Smooth muscle cell (in vitro differentiated cells): ENCODE results near the gene DRC7. TPM values are rescaled to one million over a fixed set of nuclear protein-coding genes. Genes with fewer than 3 reads are reported as not detected.

ENCODE experiments used
- DNase-seq: peaks from one replicate; lab custom pipeline; 2025; ENCODE audit not compliant: unreplicated experiment; lab: John Stamatoyannopoulos, UW
- H2AFZ ChIP-seq: fragments of 200-600 bp; sonication (generic); 2 replicates; pipeline ENCODE4 v1.6.0; 2016; ENCODE audit warnings: antibody characterized with exemption, low read depth, mild to moderate bottlenecking
- H3F3A ChIP-seq: fragments of 200-600 bp; sonication (generic); 2 replicates; pipeline ENCODE4 v1.6.0; 2017; ENCODE audit warnings: antibody characterized with exemption, low read depth
- H3K27ac ChIP-seq: fragments of 200-600 bp; sonication (generic); 2 replicates; pipeline ENCODE4 v1.5.1; 2016; ENCODE audit warnings: low read depth, mild to moderate bottlenecking
- H3K27me3 ChIP-seq: fragments of 200-600 bp; sonication (generic); 2 replicates; pipeline ENCODE4 v1.6.1; 2016; ENCODE audit warnings: low read depth, mild to moderate bottlenecking
- H3K36me3 ChIP-seq: fragments of 200-600 bp; sonication (generic); 2 replicates; pipeline ENCODE4 v1.5.1; 2016; ENCODE audit warnings: low read depth
- H3K4me1 ChIP-seq: fragments of 200-600 bp; sonication (generic); 2 replicates; pipeline ENCODE4 v1.5.1; 2016; ENCODE audit warnings: low read depth
- H3K4me2 ChIP-seq: fragments of 200-600 bp; sonication (generic); 2 replicates; pipeline ENCODE4 v1.6.0; 2016; ENCODE audit warnings: mild to moderate bottlenecking
- H3K4me3 ChIP-seq: fragments of 200-600 bp; sonication (generic); 2 replicates; pipeline ENCODE4 v1.5.1; 2016; ENCODE audit warnings: mild to moderate bottlenecking
- H3K79me2 ChIP-seq: fragments of 200-600 bp; sonication (generic); 2 replicates; pipeline ENCODE4 v1.6.0; 2016; ENCODE audit warnings: low read depth, mild to moderate bottlenecking
- H3K9ac ChIP-seq: fragments of 200-600 bp; sonication (generic); 2 replicates; pipeline ENCODE4 v1.6.0; 2016; ENCODE audit warnings: low read depth
- H3K9me3 ChIP-seq: fragments of 200-600 bp; sonication (generic); replicated peaks from 2 replicates; pipeline ENCODE4 v1.5.1; 2016; ENCODE audit warnings: low read depth
- H4K20me1 ChIP-seq: fragments of 200-600 bp; sonication (generic); 2 replicates; pipeline ENCODE4 v1.6.0; 2016; ENCODE audit warnings: low read depth
- CTCF ChIP-seq: fragments of 200-600 bp; sonication (generic); IDR thresholded peaks from 2 replicates; pipeline ENCODE4 v1.5.1; 2017; ENCODE audit warnings: borderline replicate concordance, mild to moderate bottlenecking, antibody characterized with exemption; ENCODE audit not compliant: insufficient read depth, poor library complexity, severe bottlenecking
- WGBS: methylation state at CpG from one replicate; pipeline ENCODE4 v1.1.7; 2016; ENCODE audit warnings: low lambda C conversion rate; 5-methylcytosine and 5-hydroxymethylcytosine counted together
- polyA plus RNA-seq: library from polyadenylated mRNA; unstranded; fragments of >200 nt; fragmentation: Nextera tagmentation; extraction: Ambion mirVana; gene quantifications from 2 replicates; pipeline ENCODE4 v1.2.1, GENCODE V29; 2016
- total RNA-seq: library from RNA; depleted of rRNA; stranded (reverse); fragments of >200 nt; gene quantifications from 2 replicates; pipeline ENCODE4 v1.2.3, GENCODE V29; 2014

DRC7 gene
- total and polyA plus RNA-seq, 2 experiments from 2014 or later = 0.94 TPM; not detected in 1

GRCh38 chr16:57747496-57747895 lies 52.9 kb downstream of the DRC7 start:
- H3F3A ChIP-seq = no peaks in the 10 kb centered on the region
- no peak for DNase-seq
- TF ChIP-seq CTCF = no peak
- H3K4me1 ChIP-seq = no peaks in the 10 kb centered on the region
- H2AFZ ChIP-seq = no peak overlapping the region
- H3K9me3 ChIP-seq = no peaks in the 10 kb centered on the region
- no peak overlapping the region for H3K4me2 ChIP-seq
- no peak overlapping the region for H3K9ac ChIP-seq
- no peaks in the 10 kb centered on the region for H3K36me3 ChIP-seq
- no peak overlapping the region for H3K4me3 ChIP-seq
- WGBS = 96% methylated on average over 12 of the region's 12 CpGs
- H3K27ac ChIP-seq = no peak overlapping the region
- no peaks in the 10 kb centered on the region for H4K20me1 ChIP-seq
- no peaks in the 10 kb centered on the region for H3K79me2 ChIP-seq
- H3K27me3 ChIP-seq = no peaks in the 10 kb centered on the region

DNA sequence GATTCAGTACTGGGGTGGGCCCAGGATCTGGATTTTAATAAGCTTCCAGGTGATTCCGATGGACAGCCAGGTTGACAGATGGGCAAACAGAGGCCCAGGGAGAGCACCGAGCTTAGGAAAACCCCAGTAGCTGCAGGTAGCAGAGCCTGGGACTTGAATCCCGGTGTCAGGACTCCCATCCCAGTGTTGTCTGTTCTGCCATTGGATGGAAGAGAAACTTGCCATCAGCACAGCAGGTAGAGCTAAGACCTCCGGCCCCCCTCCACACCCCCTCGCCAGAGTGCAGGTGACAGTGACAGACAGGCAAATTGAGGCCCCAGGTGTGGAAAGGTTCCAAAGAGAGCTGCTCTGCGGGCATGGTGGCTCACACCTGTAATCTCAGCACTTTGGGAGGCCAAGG lies 53.4 kb downstream of the DRC7 start:
- H3K27me3 ChIP-seq = no peaks in the 10 kb centered on the region
- H3K79me2 ChIP-seq = no peaks in the 10 kb centered on the region
- no peaks in the 10 kb centered on the region for H3F3A ChIP-seq
- WGBS = 95% methylated on average over 6 of the region's 6 CpGs
- DNase-seq = no peak
- H3K4me2 ChIP-seq = no peak overlapping the region
- H3K27ac ChIP-seq = no peak overlapping the region
- H3K4me1 ChIP-seq = no peaks in the 10 kb centered on the region
- no peak overlapping the region for H3K9ac ChIP-seq
- no peak overlapping the region for H3K4me3 ChIP-seq
- no peaks in the 10 kb centered on the region for H3K9me3 ChIP-seq
- H4K20me1 ChIP-seq = no peaks in the 10 kb centered on the region
- H3K36me3 ChIP-seq = no peaks in the 10 kb centered on the region
- H2AFZ ChIP-seq = no peak overlapping the region
- TF ChIP-seq CTCF = no peak

GRCh38 chr16:57748596-57748995 lies 54.0 kb downstream of the DRC7 start:
- H4K20me1 ChIP-seq = no peaks in the 10 kb centered on the region
- no peak overlapping the region for H2AFZ ChIP-seq
- no peaks in the 10 kb centered on the region for H3K79me2 ChIP-seq
- no peaks in the 10 kb centered on the region for H3K4me1 ChIP-seq
- H3K36me3 ChIP-seq = no peaks in the 10 kb centered on the region
- H3K4me3 ChIP-seq = no peak overlapping the region
- no peaks in the 10 kb centered on the region for H3F3A ChIP-seq
- no peak overlapping the region for H3K27ac ChIP-seq
- no peaks in the 10 kb centered on the region for H3K9me3 ChIP-seq
- DNase-seq = no peak
- WGBS = 75% methylated on average over 11 of the region's 11 CpGs
- H3K27me3 ChIP-seq = no peaks in the 10 kb centered on the region
- no peak overlapping the region for H3K9ac ChIP-seq
- H3K4me2 ChIP-seq = no peak overlapping the region
- TF ChIP-seq CTCF = no peak

DNA sequence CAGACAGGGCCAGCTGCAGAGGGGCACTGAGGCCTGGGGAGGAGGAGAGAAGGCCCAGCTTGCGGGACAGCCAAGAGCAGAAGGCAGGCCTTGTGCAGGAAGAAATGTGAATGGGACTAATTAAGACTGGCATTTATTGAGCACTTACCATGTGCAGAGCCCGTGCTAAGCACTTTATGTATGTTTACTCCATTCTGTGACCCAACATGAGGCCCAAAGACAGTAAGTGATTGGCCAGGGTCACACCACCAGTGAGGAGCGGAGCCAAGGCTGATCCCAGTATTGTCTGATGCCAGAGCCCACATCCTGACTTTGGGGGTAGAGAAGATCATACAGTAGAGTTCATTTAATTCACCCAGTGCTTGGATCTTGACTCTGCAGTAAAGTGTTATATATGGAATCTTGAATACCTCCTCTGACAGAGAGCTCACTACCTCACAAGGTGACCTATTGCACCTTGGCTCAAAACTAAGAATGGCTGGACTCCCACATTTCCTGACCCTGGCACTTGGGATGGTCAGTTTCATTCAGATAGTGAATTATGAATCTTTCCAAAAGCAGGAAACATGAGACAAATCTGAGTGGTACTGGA lies 54.6 kb downstream of the DRC7 start:
- Histone ChIP-seq H2AFZ (no peak overlapping the region), H3K36me3 (no peaks in the 10 kb centered on the region), H3K27me3 (no peaks in the 10 kb centered on the region), H3F3A (no peaks in the 10 kb centered on the region), H3K9ac (no peak overlapping the region), H3K27ac (no peak overlapping the region), H3K4me1 (no peaks in the 10 kb centered on the region), H3K4me2 (no peak overlapping the region), H3K79me2 (no peaks in the 10 kb centered on the region), H3K9me3 (no peaks in the 10 kb centered on the region), H4K20me1 (no peaks in the 10 kb centered on the region), H3K4me3 (no peak overlapping the region)
- 73% methylated on average over 3 of the region's 3 CpGs for WGBS
- TF ChIP-seq CTCF = no peak
- DNase-seq = no peak
